NB4 (cell line): ENCODE measurements around the gene ADH4.

Experiments
- CTCF ChIP-seq: IDR thresholded peaks from one replicate; pipeline ENCODE4 v1.5.1; 2012; ENCODE audit warnings: low read depth, low read length
- MAX ChIP-seq: IDR thresholded peaks from 2 replicates; pipeline ENCODE4 v1.6.1; 2011; ENCODE audit warnings: low read depth, low read length
- MYC ChIP-seq: IDR thresholded peaks from 2 replicates; pipeline ENCODE4 v1.6.1; 2011; ENCODE audit warnings: low read depth, low read length
- POLR2A ChIP-seq: IDR thresholded peaks from 2 replicates; pipeline ENCODE4 v1.6.1; 2011; ENCODE audit warnings: mild to moderate bottlenecking; ENCODE audit not compliant: insufficient read length; ENCODE audit errors: extremely low read depth

GRCh38 chr4:99120501-99120900, 23.6 kb downstream of the ADH4 start:
- TF ChIP-seq POLR2A (no peak), CTCF (no peak), MYC (no peak), MAX (no peak)
